ENCODE measurements around the gene VWA8. TPM values are rescaled to one million over a fixed set of nuclear protein-coding genes. Genes with fewer than 3 reads are reported as not detected.

The VWA8 gene
- total and polyA plus RNA-seq, 7 donors, result 3.0 to 37.5 (median 24.7) TPM

DNA sequence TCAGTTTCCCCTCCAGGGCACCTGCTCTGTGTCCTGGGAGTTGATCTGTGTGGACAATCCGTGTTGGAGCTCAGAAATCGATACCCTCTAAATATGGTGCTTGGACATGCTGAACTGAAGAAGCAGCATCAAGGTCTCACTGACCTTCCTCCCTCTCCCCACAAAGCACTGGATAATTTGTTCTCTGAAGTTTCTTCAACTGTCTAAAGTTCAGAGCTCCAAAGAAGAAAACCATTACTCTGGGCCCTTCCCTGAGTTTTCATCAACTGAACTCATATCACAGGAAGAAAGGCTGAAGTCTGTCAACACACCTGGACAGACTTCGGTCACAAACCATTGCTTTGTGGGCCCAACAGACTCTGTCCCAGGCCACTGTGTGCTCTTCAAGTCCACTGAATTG lies 371.5 kb downstream of the VWA8 start:
- 85 to 94% methylated on average over 3 of the region's 3 CpGs for WGBS, 2 donors

DNA sequence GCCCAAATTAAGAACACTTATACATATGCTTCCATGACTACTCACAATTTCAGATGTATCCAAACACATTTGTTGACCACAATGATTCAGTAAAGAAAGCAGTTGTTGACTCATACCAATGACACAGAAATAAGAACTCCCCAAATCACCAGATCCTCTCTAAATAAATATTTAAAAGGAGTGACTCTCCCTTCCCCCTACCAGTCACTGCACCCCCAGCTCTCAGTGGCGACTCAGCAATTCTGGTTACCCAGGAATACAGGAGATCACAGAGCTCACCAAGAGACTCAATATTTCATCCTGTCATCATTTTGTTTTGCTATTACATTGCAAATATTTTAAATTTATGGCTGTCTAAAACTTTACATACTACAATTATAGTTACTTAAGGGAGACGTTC lies 372.0 kb downstream of the VWA8 start:
- WGBS, 2 donors, result 85 to 86% methylated on average over 2 of the region's 2 CpGs
- no peaks in the 10 kb centered on the region for H3K9me3 ChIP-seq
- no peak overlapping the region for H3K4me3 ChIP-seq
- H3K4me1 ChIP-seq, result no peaks in the 10 kb centered on the region
- no peak overlapping the region for H3K27ac ChIP-seq
- no peaks in the 10 kb centered on the region for H3K27me3 ChIP-seq
- H3K36me3 ChIP-seq, result peaks cover 0 to 33% (median 8%) of the 10 kb centered on the region in 4 donors
- no peak for TF ChIP-seq EP300 (IDR thresholded peaks at IDR 0.05)
- TF ChIP-seq, protein P1, sequence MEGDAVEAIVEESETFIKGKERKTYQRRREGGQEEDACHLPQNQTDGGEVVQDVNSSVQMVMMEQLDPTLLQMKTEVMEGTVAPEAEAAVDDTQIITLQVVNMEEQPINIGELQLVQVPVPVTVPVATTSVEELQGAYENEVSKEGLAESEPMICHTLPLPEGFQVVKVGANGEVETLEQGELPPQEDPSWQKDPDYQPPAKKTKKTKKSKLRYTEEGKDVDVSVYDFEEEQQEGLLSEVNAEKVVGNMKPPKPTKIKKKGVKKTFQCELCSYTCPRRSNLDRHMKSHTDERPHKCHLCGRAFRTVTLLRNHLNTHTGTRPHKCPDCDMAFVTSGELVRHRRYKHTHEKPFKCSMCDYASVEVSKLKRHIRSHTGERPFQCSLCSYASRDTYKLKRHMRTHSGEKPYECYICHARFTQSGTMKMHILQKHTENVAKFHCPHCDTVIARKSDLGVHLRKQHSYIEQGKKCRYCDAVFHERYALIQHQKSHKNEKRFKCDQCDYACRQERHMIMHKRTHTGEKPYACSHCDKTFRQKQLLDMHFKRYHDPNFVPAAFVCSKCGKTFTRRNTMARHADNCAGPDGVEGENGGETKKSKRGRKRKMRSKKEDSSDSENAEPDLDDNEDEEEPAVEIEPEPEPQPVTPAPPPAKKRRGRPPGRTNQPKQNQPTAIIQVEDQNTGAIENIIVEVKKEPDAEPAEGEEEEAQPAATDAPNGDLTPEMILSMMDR (IDR thresholded peaks at IDR 0.05), result no peak
- TF ChIP-seq POLR2A (IDR thresholded peaks at IDR 0.05), result no peak
- TF ChIP-seq POLR2AphosphoS5 (IDR thresholded peaks at IDR 0.05), result no peak
- DNase-seq, result no peak
- intact Hi-C loops (cut with DNase I), result no loop called here

More for the DNA sequence above, 371.5 kb downstream of the VWA8 start:
- Histone ChIP-seq H3K9me3 (no peaks in the 10 kb centered on the region), H3K27ac (no peak overlapping the region), H3K27me3 (no peaks in the 10 kb centered on the region), H3K36me3 (peaks cover 0 to 33% (median 8%) of the 10 kb centered on the region in 4 donors), H3K4me3 (no peak overlapping the region), H3K4me1 (no peaks in the 10 kb centered on the region)
- intact Hi-C loops (cut with DNase I), result no loop called here
- TF ChIP-seq POLR2A (IDR thresholded peaks at IDR 0.05) (no peak), POLR2AphosphoS5 (IDR thresholded peaks at IDR 0.05) (no peak), EP300 (IDR thresholded peaks at IDR 0.05) (no peak)
- TF ChIP-seq, protein P1 (IDR thresholded peaks at IDR 0.05), result no peak
- no peak for DNase-seq

DNA sequence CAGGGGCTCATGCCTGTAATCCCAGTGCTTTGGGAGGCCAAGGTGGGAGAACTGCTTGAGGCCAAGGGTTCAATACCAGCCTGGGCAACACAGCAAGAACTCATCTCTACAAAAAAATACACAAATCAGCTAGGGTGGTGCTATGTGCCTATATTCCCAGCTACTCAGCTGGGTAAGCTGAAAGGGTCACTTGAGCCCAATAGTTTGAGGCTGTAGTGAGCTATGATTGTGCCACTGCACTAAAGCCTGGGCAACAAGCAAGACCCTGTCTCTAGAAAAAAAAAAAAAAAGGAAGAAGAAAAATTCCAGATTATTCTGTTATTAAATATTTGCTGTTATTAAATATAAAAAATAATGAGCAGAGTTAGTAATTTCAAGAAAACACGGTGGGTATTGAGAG lies 372.5 kb downstream of the VWA8 start:
- no peak for TF ChIP-seq POLR2AphosphoS5 (IDR thresholded peaks at IDR 0.05)
- TF ChIP-seq, protein P1 (IDR thresholded peaks at IDR 0.05), result no peak
- TF ChIP-seq POLR2A (IDR thresholded peaks at IDR 0.05), result no peak
- no peak for TF ChIP-seq EP300 (IDR thresholded peaks at IDR 0.05)
- no peaks in the 10 kb centered on the region for H3K4me1 ChIP-seq
- no peak for DNase-seq
- intact Hi-C loops (cut with DNase I), result no loop called here
- 84 to 96% methylated on average over 1 of the region's 1 CpG for WGBS, 2 donors
- no peak overlapping the region for H3K4me3 ChIP-seq
- no peaks in the 10 kb centered on the region for H3K9me3 ChIP-seq
- H3K36me3 ChIP-seq, result peaks cover 0 to 33% (median 8%) of the 10 kb centered on the region in 4 donors
- H3K27ac ChIP-seq, result no peak overlapping the region
- no peaks in the 10 kb centered on the region for H3K27me3 ChIP-seq

DNA sequence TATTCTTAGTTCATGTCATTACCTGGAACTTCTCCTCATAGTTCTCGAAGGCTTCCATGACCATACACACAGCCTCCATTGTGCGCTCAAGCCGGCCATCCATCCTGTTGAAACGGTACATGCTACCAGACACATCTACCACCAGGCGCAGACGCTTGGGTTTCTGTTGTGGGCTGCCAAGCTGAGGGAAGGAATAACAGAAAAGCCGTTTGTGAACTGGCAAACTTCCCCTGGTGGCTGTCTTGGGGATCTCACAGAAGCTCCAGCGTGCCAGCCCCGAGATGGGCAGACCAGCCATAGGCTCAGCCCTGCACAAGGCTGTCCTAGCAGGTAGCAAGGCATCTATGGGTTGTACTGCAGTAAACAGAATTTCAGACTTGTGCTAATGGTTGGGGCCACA lies 373.4 kb downstream of the VWA8 start:
- H3K36me3 ChIP-seq, result peaks cover 0 to 33% (median 8%) of the 10 kb centered on the region in 4 donors
- intact Hi-C loops (cut with DNase I), result no loop called here
- no peaks in the 10 kb centered on the region for H3K9me3 ChIP-seq
- no peak for DNase-seq
- H3K27me3 ChIP-seq, result no peaks in the 10 kb centered on the region
- H3K4me3 ChIP-seq, result no peak overlapping the region
- H3K4me1 ChIP-seq, result peaks cover 0 to 3% (median 0%) of the 10 kb centered on the region in 4 donors
- 93 to 97% methylated on average over 9 of the region's 9 CpGs for WGBS, 2 donors
- no peak overlapping the region for H3K27ac ChIP-seq
- TF ChIP-seq, protein P1 (IDR thresholded peaks at IDR 0.05), result no peak
- TF ChIP-seq POLR2A (IDR thresholded peaks at IDR 0.05) (no peak), POLR2AphosphoS5 (IDR thresholded peaks at IDR 0.05) (no peak), EP300 (IDR thresholded peaks at IDR 0.05) (no peak)

DNA sequence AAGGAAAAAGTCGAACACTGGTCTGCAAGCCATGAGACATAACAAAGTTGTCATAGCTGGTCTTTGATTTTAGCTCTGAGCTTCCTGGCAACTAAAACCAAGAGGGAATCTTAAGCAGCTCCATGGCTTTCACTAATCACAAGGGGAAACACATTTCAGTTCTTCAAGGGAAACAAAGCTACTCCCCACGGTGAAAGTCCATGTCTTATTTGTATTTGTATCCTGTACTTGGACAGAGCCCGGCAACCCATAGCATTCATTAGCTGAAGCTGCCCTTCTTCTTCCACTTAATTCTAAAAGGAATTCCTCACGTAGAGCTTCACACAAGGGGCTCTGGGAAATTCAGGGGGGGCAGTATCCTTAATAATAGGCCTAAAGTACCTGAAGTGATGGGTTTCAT lies 374.7 kb downstream of the VWA8 start:
- no peak for TF ChIP-seq POLR2A (IDR thresholded peaks at IDR 0.05)
- TF ChIP-seq, protein P1 (IDR thresholded peaks at IDR 0.05), result no peak
- TF ChIP-seq POLR2AphosphoS5 (IDR thresholded peaks at IDR 0.05), result no peak
- no peak for TF ChIP-seq EP300 (IDR thresholded peaks at IDR 0.05)
- WGBS, 2 donors, result 91 to 92% methylated on average over 4 of the region's 4 CpGs
- H3K27me3 ChIP-seq, result no peaks in the 10 kb centered on the region
- no peak for DNase-seq
- H3K36me3 ChIP-seq, result peaks cover 0 to 33% (median 8%) of the 10 kb centered on the region in 4 donors
- H3K9me3 ChIP-seq, result no peaks in the 10 kb centered on the region
- no peak overlapping the region for H3K27ac ChIP-seq
- peaks cover 0 to 5% (median 0%) of the 10 kb centered on the region in 4 donors for H3K4me1 ChIP-seq
- intact Hi-C loops (cut with DNase I), result no loop called here
- no peak overlapping the region for H3K4me3 ChIP-seq
